HFFc6 (cell line): ENCODE data around the gene CDC5L. TPM values are rescaled to one million over a fixed set of nuclear protein-coding genes. Genes with fewer than 3 reads are reported as not detected.

Experiments
- DNase-seq: peaks from one replicate; pipeline ENCODE4 v3.0.0-alpha.2; 2018
- H3K27ac Mint-ChIP-seq: 2 replicates; pipeline ENCODE4 v1.8.0; 2020; ENCODE audit warnings: mild to moderate bottlenecking, mixed read lengths
- H3K27me3 Mint-ChIP-seq: 2 replicates; pipeline ENCODE4 v1.8.0; 2021; ENCODE audit warnings: mild to moderate bottlenecking, moderate library complexity, mixed read lengths; ENCODE audit not compliant: insufficient read depth
- H3K36me3 Mint-ChIP-seq: 2 replicates; pipeline ENCODE4 v1.8.0; 2021; ENCODE audit warnings: low read depth, mixed read lengths
- H3K4me1 Mint-ChIP-seq: 2 replicates; pipeline ENCODE4 v1.8.0; 2020; ENCODE audit warnings: low read depth, mixed read lengths
- H3K4me3 Mint-ChIP-seq: 2 replicates; pipeline ENCODE4 v1.8.0; 2020; ENCODE audit warnings: mild to moderate bottlenecking, moderate library complexity, mixed read lengths
- H3K9me3 Mint-ChIP-seq: 2 replicates; pipeline ENCODE4 v1.8.0; 2020; ENCODE audit warnings: mild to moderate bottlenecking, mixed read lengths
- CTCF ChIP-seq: fragments of 200-600 bp; sonication (generic); IDR thresholded peaks from 2 replicates; pipeline ENCODE4 v1.5.0; 2021; ENCODE audit warnings: antibody characterized with exemption, mild to moderate bottlenecking
- total RNA-seq, 6 experiments: library from RNA; stranded (reverse); fragmentation: NEBNext Ultra II Directional; extraction: Animal tissue kit (Norgen Biotek cat#: 25700); gene quantifications; 2 replicates in 1 of 6; 3 replicates in 5 of 6; pipeline ENCODE4 v1.2.3, GENCODE V29; 2021

Gene CDC5L
- total RNA-seq, 6 experiments from 2014 or later, result 17.9 to 23.5 (median 21.6) TPM

GRCh38 chr6:44401138-44401537 is 13.6 kb downstream of the CDC5L start:
- no peak overlapping the region for H3K27ac Mint-ChIP-seq

GRCh38 chr6:44404022-44404714 is 16.7 kb downstream of the CDC5L start:
- Mint-ChIP-seq H3K36me3 (peaks cover 40% of the 10 kb centered on the region), H3K9me3 (no peaks in the 10 kb centered on the region), H3K27ac (no peak overlapping the region; the same call in 1 of the 2 replicates), H3K4me3 (no peak overlapping the region), H3K27me3 (no peaks in the 10 kb centered on the region), H3K4me1 (peaks cover 19% of the 10 kb centered on the region)
- TF ChIP-seq CTCF, result no peak
- DNase-seq, result no peak

More at GRCh38 chr6:44401138-44401537, 13.6 kb downstream of the CDC5L start:
- Mint-ChIP-seq H3K4me3 (no peak overlapping the region), H3K9me3 (no peaks in the 10 kb centered on the region), H3K27me3 (no peaks in the 10 kb centered on the region), H3K36me3 (peaks cover 22% of the 10 kb centered on the region), H3K4me1 (peaks cover 19% of the 10 kb centered on the region)
- no peak for TF ChIP-seq CTCF
- DNase-seq, result no peak

GRCh38 chr6:44404715-44405099 is 17.2 kb downstream of the CDC5L start:
- Mint-ChIP-seq H3K36me3 (peaks cover 45% of the 10 kb centered on the region), H3K4me1 (peaks cover 19% of the 10 kb centered on the region)

GRCh38 chr6:44407951-44408670 is 20.6 kb downstream of the CDC5L start:
- Mint-ChIP-seq H3K27me3 (no peaks in the 10 kb centered on the region), H3K27ac (no peak overlapping the region), H3K4me3 (no peak overlapping the region), H3K4me1 (peaks cover 19% of the 10 kb centered on the region), H3K36me3 (peaks cover 42% of the 10 kb centered on the region), H3K9me3 (no peaks in the 10 kb centered on the region)
- TF ChIP-seq CTCF, result no peak
- DNase-seq, result no peak

More at GRCh38 chr6:44404715-44405099, 17.2 kb downstream of the CDC5L start:
- H3K27me3 Mint-ChIP-seq, result no peaks in the 10 kb centered on the region
- H3K4me3 Mint-ChIP-seq, result no peak overlapping the region
- no peak for DNase-seq
- no peak overlapping the region; the same call in 1 of the 2 replicates for H3K27ac Mint-ChIP-seq
- H3K9me3 Mint-ChIP-seq, result no peaks in the 10 kb centered on the region
- TF ChIP-seq CTCF, result no peak

GRCh38 chr6:44409207-44409794 is 21.8 kb downstream of the CDC5L start:
- no peaks in the 10 kb centered on the region; the same call in 1 of the 2 replicates for H3K27me3 Mint-ChIP-seq
- peaks cover 17% of the 10 kb centered on the region for H3K4me1 Mint-ChIP-seq
- H3K36me3 Mint-ChIP-seq, result peaks cover 37% of the 10 kb centered on the region
- no peaks in the 10 kb centered on the region for H3K9me3 Mint-ChIP-seq
- TF ChIP-seq CTCF, result no peak
- H3K27ac Mint-ChIP-seq, result no peak overlapping the region
- no peak overlapping the region for H3K4me3 Mint-ChIP-seq
- DNase-seq, result no peak
